Left renal cortex interstitium (tissue), 4 donors: ENCODE results near the gene CCDC150. TPM values are rescaled to one million over a fixed set of nuclear protein-coding genes. Genes with fewer than 3 reads are reported as not detected.

Experiments used
- DNase-seq, 4 donors: peaks; one replicate each; pipeline ENCODE4 v3.0.0-alpha.2; 2013; ENCODE audit warnings: low read depth in 4 of 4, low spot score in 2 of 4, missing footprints in 1 of 4
- polyA plus RNA-seq, 4 donors: library from polyadenylated mRNA; unstranded; fragments of 120-200 nt; gene quantifications; one replicate each; pipeline ENCODE4 v1.2.1, GENCODE V29; 2013; ENCODE audit not compliant: insufficient read length in 4 of 4

The CCDC150 gene
- polyA plus RNA-seq, 4 donors, result 16.4 to 31.4 (median 20.6) TPM

- DNase-seq, result no peak
Measured at GRCh38 chr2:196758474-196759377, 119.2 kb downstream of the CCDC150 start.

- no peak for DNase-seq
Measured at GRCh38 chr2:196759378-196759706, 119.8 kb downstream of the CCDC150 start.

DNA sequence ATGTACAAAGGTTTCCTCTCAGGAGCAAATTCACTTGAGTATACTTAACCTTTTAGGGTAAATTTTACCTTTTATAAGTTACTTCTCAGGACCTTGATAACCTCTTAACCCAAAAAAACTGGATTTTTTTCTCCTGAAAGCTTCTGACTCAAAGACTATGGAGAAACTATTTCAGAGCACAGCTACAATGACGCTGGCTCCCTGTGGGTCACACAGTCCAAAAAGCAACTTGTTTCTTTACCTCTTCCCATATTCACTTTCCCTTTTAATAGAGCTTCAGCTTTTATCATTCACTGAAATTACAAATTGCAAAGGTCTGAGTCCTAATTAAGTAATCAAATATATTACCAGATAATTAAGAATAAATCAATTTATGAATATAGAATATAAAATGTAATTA is 127.6 kb downstream of the CCDC150 start:
- DNase-seq, result no peak

Other genes with a start within 250 kb of the CCDC150 start
- gene HECW2, start 46.2 kb upstream of the CCDC150 start, polyA plus RNA-seq, result 10 to 100 TPM; 13.8 to 17.1 (median 14.7) TPM
- gene GTF3C3, start 160.0 kb downstream of the CCDC150 start, polyA plus RNA-seq, result 10 to 100 TPM; 39.4 to 79.2 (median 58.9) TPM
- gene C2orf66, start 169.6 kb downstream of the CCDC150 start, polyA plus RNA-seq, result 1 to 10 TPM in 1 of 4 donors, under 1 TPM in 3; 0.27 to 1.2 (median 0.50) TPM